NT2/D1 (cell line): ENCODE data around the gene HBG1.

ENCODE experiments used
- SUZ12 ChIP-seq: IDR thresholded peaks from 2 replicates; pipeline ENCODE4 v1.6.1; 2011; ENCODE audit not compliant: insufficient read length, insufficient read depth; ENCODE audit errors: extremely low read depth
- ZNF274 ChIP-seq: IDR thresholded peaks from 2 replicates; pipeline ENCODE4 v1.6.1; 2011; ENCODE audit warnings: mild to moderate bottlenecking, low read depth, low read length

GRCh38 chr11:5267033-5267563, 17.4 kb upstream of the HBG1 start:
- TF ChIP-seq ZNF274, result no peak
- no peak for TF ChIP-seq SUZ12
